H1 (cell line): Measurements from ENCODE around the gene ADPRM. TPM values are rescaled to one million over a fixed set of nuclear protein-coding genes. Genes with fewer than 3 reads are reported as not detected.

Source experiments
- CTCF ChIA-PET: fragments of 300-600 bp; sonication (Branson Sonifier 250); formaldehyde crosslinking; loops from one replicate; lab custom pipeline; 2021; ENCODE audit not compliant: partially characterized antibody; lab: Charles Lee
- POLR2A ChIA-PET: fragments of 300-600 bp; sonication (Branson Sonifier 250); formaldehyde crosslinking; loops from one replicate; lab custom pipeline; 2021; ENCODE audit warnings: inconsistent platforms; ENCODE audit not compliant: partially characterized antibody; lab: Charles Lee
- DNase-seq, 2 experiments: peaks; one replicate each; pipeline versions ENCODE4 v3.0.0 to v3.0.0-alpha.2; 2010 to 2022; ENCODE audit warnings: low spot score in 2 of 2, low read depth in 1 of 2, mixed read lengths in 1 of 2
- FAIRE-seq: peaks from 2 replicates; lab custom pipeline; 2011; peaks lifted over from hg19 to GRCh38; lab: Jason Lieb, UNC
- H2AFZ ChIP-seq: 2 replicates; pipeline ENCODE4 v1.8.1; 2012; ENCODE audit warnings: low read length, inconsistent platforms
- H2AK5ac ChIP-seq: 2 replicates; pipeline ENCODE4 v1.6.1; 2013; ENCODE audit warnings: low read depth, low read length
- H2BK120ac ChIP-seq: replicated peaks from 2 replicates; pipeline ENCODE3; 2013; ENCODE audit warnings: low read depth, low read length, inconsistent platforms
- H2BK12ac ChIP-seq: 2 replicates; pipeline ENCODE4 v1.6.1; 2013; ENCODE audit warnings: low read depth, low read length
- H2BK15ac ChIP-seq: 2 replicates; pipeline ENCODE4 v1.6.1; 2013; ENCODE audit warnings: low read length
- H2BK20ac ChIP-seq: 2 replicates; pipeline ENCODE4 v1.6.1; 2013; ENCODE audit warnings: low read length
- H2BK5ac ChIP-seq: 2 replicates; pipeline ENCODE4 v1.6.1; 2013; ENCODE audit warnings: low read depth, low read length
- H3K14ac ChIP-seq: 2 replicates; pipeline ENCODE4 v1.6.1; 2013; ENCODE audit warnings: inconsistent platforms; ENCODE audit not compliant: insufficient read length
- H3K18ac ChIP-seq: 2 replicates; pipeline ENCODE4 v1.6.1; 2013; ENCODE audit warnings: low read length; ENCODE audit errors: extremely low read depth
- H3K23ac ChIP-seq: 2 replicates; pipeline ENCODE4 v1.6.1; 2013; ENCODE audit warnings: inconsistent platforms; ENCODE audit not compliant: insufficient read length
- H3K23me2 ChIP-seq: 2 replicates; pipeline ENCODE4 v1.6.1; 2013; ENCODE audit warnings: low read depth, low read length
- H3K27ac ChIP-seq: 2 replicates; pipeline ENCODE4 v1.6.1; 2011; ENCODE audit warnings: low read depth, low read length, inconsistent platforms
- H3K27me3 ChIP-seq, 4 experiments: replicated peaks in 1 of 4; 1 replicate in 1 of 4; 2 replicates in 3 of 4; pipeline versions ENCODE4 v1.6.1 to v1.8.1; 2011 to 2013; ENCODE audit warnings: low read length in 3 of 4, mild to moderate bottlenecking in 3 of 4, inconsistent platforms in 2 of 4, mixed read lengths in 2 of 4, moderate library complexity in 1 of 4; ENCODE audit not compliant: control insufficient read depth in 3 of 4, insufficient read depth in 3 of 4; ENCODE audit errors: extremely low read depth in 1 of 4
- H3K36me3 ChIP-seq, 4 experiments: 2 replicates each; pipeline versions ENCODE4 v1.6.1 to v1.8.1; 2011 to 2013; ENCODE audit warnings: mild to moderate bottlenecking in 4 of 4, low read length in 3 of 4, moderate library complexity in 2 of 4, control low read depth in 1 of 4, inconsistent platforms in 1 of 4; ENCODE audit not compliant: insufficient read depth in 4 of 4, control insufficient read depth in 2 of 4
- H3K4ac ChIP-seq: replicated peaks from 2 replicates; pipeline ENCODE3; 2013; ENCODE audit warnings: low read length, low read depth, mixed read lengths, inconsistent platforms; ENCODE audit not compliant: insufficient read length
- H3K4me1 ChIP-seq, 4 experiments: replicated peaks in 1 of 4; 1 replicate in 1 of 4; 2 replicates in 3 of 4; pipeline versions ENCODE4 v1.6.1 to v1.8.1; 2011 to 2013; ENCODE audit warnings: low read length in 3 of 4, inconsistent platforms in 2 of 4, mixed read lengths in 1 of 4; ENCODE audit not compliant: insufficient read depth in 4 of 4, control insufficient read depth in 3 of 4
- H3K4me2 ChIP-seq, 2 experiments: 2 replicates each; pipeline versions ENCODE4 v1.6.1 to v1.8.1; 2011 to 2013; ENCODE audit warnings: low read depth in 2 of 2, low read length in 2 of 2, control low read depth in 1 of 2, inconsistent platforms in 1 of 2, mild to moderate bottlenecking in 1 of 2; ENCODE audit not compliant: insufficient read depth in 1 of 2
- H3K4me3 ChIP-seq, 4 experiments: fragments of 200-600, 300-600 bp in 1 of 4; sonication (generic), shearing (Covaris generic), sonication (Bioruptor Twin) in 1 of 4; 2 replicates each; pipeline versions ENCODE4 v1.5.1 to v1.8.1; 2011 to 2016; ENCODE audit warnings: low read length in 4 of 4, low read depth in 3 of 4, control low read depth in 2 of 4, inconsistent platforms in 2 of 4, mild to moderate bottlenecking in 2 of 4, mixed read lengths in 1 of 4, moderate library complexity in 1 of 4; ENCODE audit not compliant: insufficient read depth in 2 of 4; ENCODE audit errors: extremely low read depth in 1 of 4
- H3K56ac ChIP-seq: replicated peaks from 2 replicates; pipeline ENCODE3; 2013; ENCODE audit warnings: low read depth, mild to moderate bottlenecking, mixed read lengths, low read length, inconsistent platforms; ENCODE audit not compliant: insufficient read length
- H3K79me1 ChIP-seq: 2 replicates; pipeline ENCODE4 v1.6.1; 2013; ENCODE audit warnings: low read depth, low read length, control low read depth
- H3K79me2 ChIP-seq, 2 experiments: 2 replicates each; pipeline versions ENCODE4 v1.6.1 to v1.8.1; 2012 to 2013; ENCODE audit warnings: low read length in 2 of 2, mild to moderate bottlenecking in 2 of 2, inconsistent platforms in 1 of 2; ENCODE audit not compliant: insufficient read depth in 2 of 2, control insufficient read depth in 1 of 2
- H3K9ac ChIP-seq, 4 experiments: replicated peaks in 1 of 4; 1 replicate in 1 of 4; 2 replicates in 3 of 4; pipeline versions ENCODE4 v1.6.1 to v1.8.1; 2011 to 2013; ENCODE audit warnings: low read depth in 3 of 4, low read length in 3 of 4, control low read depth in 2 of 4, mild to moderate bottlenecking in 2 of 4, moderate library complexity in 2 of 4, inconsistent platforms in 1 of 4; ENCODE audit errors: extremely low read depth in 1 of 4
- H3K9me3 ChIP-seq, 2 experiments: 2 replicates each; pipeline versions ENCODE4 v1.6.1 to v1.8.1; 2012 to 2013; ENCODE audit warnings: mild to moderate bottlenecking in 2 of 2, moderate library complexity in 2 of 2, control low read depth in 1 of 2, inconsistent platforms in 1 of 2, low read depth in 1 of 2, low read length in 1 of 2, mixed read lengths in 1 of 2; ENCODE audit not compliant: insufficient read depth in 2 of 2
- H4K20me1 ChIP-seq, 2 experiments: replicated peaks in 1 of 2; 2 replicates each; pipeline versions ENCODE3 to v1.8.1; 2011 to 2013; ENCODE audit warnings: inconsistent platforms in 2 of 2, low read length in 2 of 2, mild to moderate bottlenecking in 1 of 2; ENCODE audit not compliant: insufficient read depth in 2 of 2, control insufficient read depth in 1 of 2
- H4K5ac ChIP-seq: 2 replicates; pipeline ENCODE4 v1.6.1; 2013; ENCODE audit warnings: low read length, low read depth, mixed read lengths, inconsistent platforms; ENCODE audit not compliant: insufficient read length
- H4K8ac ChIP-seq: 2 replicates; pipeline ENCODE4 v1.8.0; 2013; ENCODE audit warnings: mild to moderate bottlenecking, moderate library complexity, low read length, inconsistent platforms; ENCODE audit not compliant: insufficient read depth; ENCODE audit errors: extremely low read depth
- H4K91ac ChIP-seq: replicated peaks from 2 replicates; pipeline ENCODE3; 2013; ENCODE audit warnings: low read length, mixed read lengths, inconsistent platforms; ENCODE audit not compliant: insufficient read length
- ASH2L ChIP-seq: fragments of 200-600, 300-600 bp; sonication (generic); IDR thresholded peaks from one replicate; pipeline ENCODE4 v1.7.1; 2017; ENCODE audit warnings: low read length
- HDAC2 ChIP-seq, 2 experiments: fragments of 300-600 bp in 1 of 2; sonication (generic) in 1 of 2; IDR thresholded peaks; 2 replicates each; pipeline ENCODE4 v1.6.1; 2011 to 2012; ENCODE audit warnings: low read depth in 2 of 2, low read length in 2 of 2, mild to moderate bottlenecking in 2 of 2, moderate library complexity in 2 of 2, borderline replicate concordance in 1 of 2, inconsistent platforms in 1 of 2
- MAFK ChIP-seq: IDR thresholded peaks from 2 replicates; pipeline ENCODE4 v1.6.1; 2012; ENCODE audit warnings: low read depth, mild to moderate bottlenecking, improper control_type of control experiment, low read length
- SIN3A ChIP-seq, 2 experiments: IDR thresholded peaks in 1 of 2; conservative IDR thresholded peaks in 1 of 2; 2 replicates each; pipeline ENCODE4 v1.6.1; 2011 to 2012; ENCODE audit warnings: low read length in 2 of 2, improper control_type of control experiment in 1 of 2, low read depth in 1 of 2, mild to moderate bottlenecking in 1 of 2
- YY1 ChIP-seq: IDR thresholded peaks from 2 replicates; pipeline ENCODE4 v1.6.1; 2011; ENCODE audit warnings: low read depth, mild to moderate bottlenecking, low read length
- WGBS, 2 experiments: shearing (Covaris generic) in 1 of 2; methylation state at CpG; one replicate each; pipeline versions ENCODE4 v1.1.6 to v1.1.7; 2013 to 2015; ENCODE audit warnings: low lambda C conversion rate in 2 of 2, mixed read lengths in 2 of 2, inconsistent platforms in 1 of 2, low coverage in 1 of 2, missing lambda C conversion rate in 1 of 2; ENCODE audit not compliant: insufficient replicate concordance in 2 of 2, insufficient coverage in 1 of 2, insufficient read length in 1 of 2; ENCODE audit errors: extremely low coverage in 1 of 2, missing lambda C conversion rate in 1 of 2; 5-methylcytosine and 5-hydroxymethylcytosine counted together
- long read RNA-seq, 2 experiments: library from RNA in 1 of 2; library from capped mRNA in 1 of 2; stranded (forward); transcript quantifications; one replicate each; pipeline ENCODE4 v2.0.0, GENCODE V29; 2021; ENCODE audit warnings: inconsistent platforms in 1 of 2
- polyA minus RNA-seq, 3 experiments: library from RNA; depleted of rRNA, polyadenylated mRNA; stranded (reverse); fragments of >200 nt; gene quantifications; 1 replicate in 2 of 3; 2 replicates in 1 of 3; pipeline ENCODE4 v1.2.3, GENCODE V29; 2011
- polyA plus RNA-seq, 7 experiments: library from polyadenylated mRNA; depleted of rRNA in 3 of 7; stranded (reverse) in 5 of 7; unstranded in 2 of 7; fragments of >200 nt in 5 of 7; fragments of 200-250 nt in 2 of 7; gene quantifications; 1 replicate in 5 of 7; 2 replicates in 1 of 7; 4 replicates in 1 of 7; pipeline versions ENCODE4 v1.2.1 to v1.2.3, GENCODE V29; 2011 to 2013; ENCODE audit warnings: missing spikeins in 2 of 7, mixed read lengths in 2 of 7
- total RNA-seq: library from RNA; stranded (reverse); fragmentation: NEBNext Ultra II Directional; extraction: Animal tissue kit (Norgen Biotek cat#: 25700); gene quantifications from 2 replicates; pipeline ENCODE4 v1.2.1, GENCODE V29; 2021

The ADPRM gene, protein sequence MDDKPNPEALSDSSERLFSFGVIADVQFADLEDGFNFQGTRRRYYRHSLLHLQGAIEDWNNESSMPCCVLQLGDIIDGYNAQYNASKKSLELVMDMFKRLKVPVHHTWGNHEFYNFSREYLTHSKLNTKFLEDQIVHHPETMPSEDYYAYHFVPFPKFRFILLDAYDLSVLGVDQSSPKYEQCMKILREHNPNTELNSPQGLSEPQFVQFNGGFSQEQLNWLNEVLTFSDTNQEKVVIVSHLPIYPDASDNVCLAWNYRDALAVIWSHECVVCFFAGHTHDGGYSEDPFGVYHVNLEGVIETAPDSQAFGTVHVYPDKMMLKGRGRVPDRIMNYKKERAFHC
- total RNA-seq (6.0 and 6.7 TPM in 2 replicates), polyA plus RNA-seq (2011; rRNA removed) (4.6 and 7.9 TPM in 2 replicates), polyA minus RNA-seq (2011; rRNA and poly(A)+ RNA removed) (7.6 and 10.8 TPM in 2 replicates)
- 7.0 TPM for polyA plus RNA-seq (2011; cell fraction: cytosol; rRNA removed)
- 2.3 TPM for polyA plus RNA-seq (2011; cell fraction: nucleus; rRNA removed)
- polyA plus RNA-seq (2012, experiment 1 of 2) = 6.5 to 10.8 TPM (median 7.0 TPM) in 4 replicates
- polyA plus RNA-seq (2012, experiment 2 of 2) = 0.98 TPM
- 6.1 TPM for polyA plus RNA-seq (2013, experiment 1 of 2)
- polyA plus RNA-seq (2013, experiment 2 of 2) = 5.7 TPM
- polyA minus RNA-seq (2011; cell fraction: cytosol; rRNA and poly(A)+ RNA removed) = 3.4 TPM
- polyA minus RNA-seq (2011; cell fraction: nucleus; rRNA and poly(A)+ RNA removed) = 8.0 TPM
- long read RNA-seq, experiment 1, partial matches to known transcripts = 2 of 3 reads
- long read RNA-seq, experiment 1, other reads (novel, unspliced or antisense) = 1 of 3 reads
- long read RNA-seq, experiment 2, partial matches to known transcripts = 2 of 8 reads
- long read RNA-seq, experiment 2, other reads (novel, unspliced or antisense) = 1 of 8 reads

DNA sequence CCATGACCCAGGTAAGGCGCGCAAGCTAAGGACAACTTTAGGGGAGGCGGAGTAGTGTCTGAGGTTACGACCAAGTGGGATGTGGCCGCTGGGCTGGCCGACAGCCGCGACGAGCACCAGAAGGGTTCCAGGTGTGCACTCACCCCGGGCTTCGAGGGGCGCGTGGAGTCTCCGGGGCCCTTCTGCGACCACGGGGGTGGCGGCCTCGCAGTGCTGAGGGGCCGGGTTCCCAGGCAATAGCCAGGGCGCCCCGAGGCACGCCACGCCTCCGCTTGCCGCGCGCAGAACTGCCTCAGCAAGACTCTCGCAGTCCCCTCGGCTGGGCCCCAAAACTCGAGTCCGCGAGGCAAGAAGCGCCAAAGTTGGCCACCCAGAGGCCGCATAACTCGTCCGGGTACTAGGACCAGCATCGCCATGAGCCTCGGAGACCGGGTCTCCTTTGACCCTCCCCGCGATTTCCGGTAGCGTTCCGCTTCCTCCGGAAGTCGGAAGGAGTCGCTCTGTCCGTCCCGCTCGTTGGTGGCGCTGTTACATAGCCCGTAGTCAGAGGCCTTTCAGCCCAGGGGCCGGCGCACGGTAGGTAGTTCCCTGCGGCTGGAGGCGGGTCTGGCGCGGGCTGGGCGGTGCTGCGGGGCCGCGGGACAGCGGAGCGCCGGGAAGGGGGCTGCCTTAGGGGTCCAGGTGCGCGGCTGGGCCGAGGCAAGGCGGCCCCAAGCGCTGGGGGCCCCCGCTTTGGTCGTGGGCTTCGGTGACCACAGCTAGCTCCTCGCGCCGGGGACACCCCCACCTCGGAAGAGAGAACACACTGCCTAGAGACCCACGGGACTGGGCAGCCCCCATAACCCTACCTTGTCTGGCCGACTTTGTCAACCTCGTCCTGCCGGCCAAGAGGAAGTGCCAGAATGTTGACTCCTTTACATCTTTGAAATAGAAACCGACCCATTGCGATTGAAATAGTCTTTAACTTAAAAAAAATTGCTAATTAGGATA is at the start of gene ADPRM, which contains the start of gene SCO1:
TSS of gene ADPRM (plus strand) at position 503 of the 990 bp plus-strand sequence. CDS start 7,333 bp downstream, outside the sequence.
TSS of gene SCO1 (minus strand) at position 442 of the 990 bp plus-strand sequence. CDS start at position 416, 26 bp downstream.
- Histone ChIP-seq H3K27me3 (no peaks in the 10 kb centered on the region), H3K79me2 (peaks cover 8 to 57% of the 10 kb centered on the region in 2 experiments), H3K9ac (peak within 1 kb of the TSS; percentile 71 to 92 (median 90)), H2BK20ac (no peak within 1 kb of the TSS), H2BK120ac (no peak within 1 kb of the TSS), H3K4me2 (peak within 1 kb of the TSS; percentile 79 to 91), H2AFZ (peak within 1 kb of the TSS; percentile 51; the same call in 1 of the 2 replicates), H3K4me3 (peak within 1 kb of the TSS; percentile 76 to 97 (median 84)), H3K56ac (peak within 1 kb of the TSS; percentile 97), H3K23me2 (peaks cover 3% of the 10 kb centered on the region; the same call in 1 of the 2 replicates), H3K14ac (no peak within 1 kb of the TSS), H2BK12ac (no peak within 1 kb of the TSS), H2AK5ac (0 out of 2 replicates have a peak within 1 kb of the TSS, but pooled peaks have one; percentile 27), H3K79me1 (peaks cover 2% of the 10 kb centered on the region; the same call in 1 of the 2 replicates), H4K91ac (peak within 1 kb of the TSS; percentile 1), H3K23ac (no peak within 1 kb of the TSS), H3K4me1 (no peaks in the 10 kb centered on the region), H3K27ac (peak within 1 kb of the TSS; percentile 85), H4K5ac (peak within 1 kb of the TSS; percentile 72), H3K9me3 (no peaks in the 10 kb centered on the region), H4K20me1 (peaks cover 0 to 5% of the 10 kb centered on the region in 2 experiments), H2BK5ac (peak within 1 kb of the TSS; percentile 66; the same call in 1 of the 2 replicates), H3K36me3 (peaks cover 0 to 35% (median 16%) of the 10 kb centered on the region in 4 experiments; a peak in 6 of 8 replicates), H3K4ac (peak within 1 kb of the TSS; percentile 84), H4K8ac (peak within 1 kb of the TSS; percentile 91), H3K18ac (peak within 1 kb of the TSS; percentile 85), H2BK15ac (no peak within 1 kb of the TSS)
- CTCF ChIA-PET = interaction anchor here (1.6 to 2.5 kb wide), 3 partner anchors 39 to 68 kb away, joined by 4 to 9 read pairs (median 7); no protein-coding TSS in a partner anchor
- POLR2A ChIA-PET = interaction anchor here (1.0 to 2.2 kb wide), 5 partner anchors 8 to 36 kb away, joined by 3 to 9 read pairs (median 3); partner anchors contain the start of gene TMEM220
- 2% methylated on average over 52 of the region's 84 CpGs; no CpG with 5 or more reads in 1 of the 2 experiments for WGBS, 2 experiments
- DNase-seq (peak; percentile 81 to 90), FAIRE-seq (no peak)
- peak in 1 of 2 experiments; percentile 89; a peak in 2 of 4 replicates for TF ChIP-seq HDAC2 (IDR thresholded peaks at IDR 0.05; ENCODE audit: borderline replicate concordance in 1 of 2, low read depth in 2 of 2, low read length in 2 of 2)
- no peak for TF ChIP-seq MAFK
- peak; percentile 94 for TF ChIP-seq ASH2L
- TF ChIP-seq YY1 = peak; percentile 71
- TF ChIP-seq SIN3A (conservative IDR thresholded peaks at IDR 0.05 in 1 of 2, IDR thresholded peaks at IDR 0.05 in 1 of 2; ENCODE audit: low read depth in 1 of 2, low read length in 2 of 2) = peak in 1 of 2 experiments; percentile 78; a peak in 2 of 4 replicates
